HepG2 (cell line): ENCODE measurements around the gene ABCC3. TPM values are rescaled to one million over a fixed set of nuclear protein-coding genes. Genes with fewer than 3 reads are reported as not detected.

Experiments
- ARNT ChIP-seq: fragments of 450-650 bp; IDR thresholded peaks from 2 replicates; pipeline ENCODE4 v1.6.1; 2017
- ARNT2 ChIP-seq: sonication (generic); formaldehyde crosslinking; IDR thresholded peaks from 2 replicates; pipeline ENCODE4 v1.8.0; 2022; ENCODE audit warnings: mild to moderate bottlenecking, low read depth, missing genetic modification reagents, moderate library complexity
- ESRRA ChIP-seq: sonication (generic); formaldehyde crosslinking; IDR thresholded peaks from 2 replicates; pipeline ENCODE4 v1.5.1; 2020; ENCODE audit warnings: mild to moderate bottlenecking, low read depth, missing genetic modification reagents
- GRHL1 ChIP-seq: sonication (generic); formaldehyde crosslinking; conservative IDR thresholded peaks from 2 replicates; pipeline ENCODE4 v1.8.0; 2022; ENCODE audit warnings: missing genetic modification reagents
- MEIS2 ChIP-seq: sonication (generic); formaldehyde crosslinking; IDR thresholded peaks from 2 replicates; pipeline ENCODE4 v1.9.0; 2021; ENCODE audit warnings: mild to moderate bottlenecking, missing genetic modification reagents
- POGK ChIP-seq: sonication (generic); formaldehyde crosslinking; conservative IDR thresholded peaks from 2 replicates; pipeline ENCODE4 v1.8.0; 2022; ENCODE audit warnings: mild to moderate bottlenecking, moderate library complexity, missing genetic modification reagents
- RARG ChIP-seq: sonication (generic); formaldehyde crosslinking; IDR thresholded peaks from 2 replicates; pipeline ENCODE4 v1.4.0; 2020; ENCODE audit warnings: low read depth, mild to moderate bottlenecking, missing genetic modification reagents
- SKI ChIP-seq: fragments of 450-650 bp; IDR thresholded peaks from one replicate; pipeline ENCODE4 v1.6.1; 2018; ENCODE audit warnings: mild to moderate bottlenecking; ENCODE audit not compliant: partially characterized antibody
- TBL1XR1 ChIP-seq: fragments of 150-350 bp; IDR thresholded peaks from 2 replicates; pipeline ENCODE4 v1.6.1; 2014; ENCODE audit warnings: borderline replicate concordance, low read length; ENCODE audit not compliant: partially characterized antibody
- THYN1 ChIP-seq: sonication (generic); formaldehyde crosslinking; IDR thresholded peaks from 2 replicates; pipeline ENCODE4 v1.8.1; 2023; ENCODE audit warnings: low read depth, mild to moderate bottlenecking, moderate library complexity, missing genetic modification reagents, borderline replicate concordance
- USF2 ChIP-seq, 2 experiments: sonication (generic) in 1 of 2; formaldehyde crosslinking in 1 of 2; IDR thresholded peaks; 2 replicates each; pipeline versions ENCODE4 v1.5.1 to v1.6.1; 2011 to 2020; ENCODE audit warnings: borderline replicate concordance in 1 of 2, low read depth in 1 of 2, low read length in 1 of 2, mild to moderate bottlenecking in 1 of 2, missing genetic modification reagents in 1 of 2, moderate library complexity in 1 of 2
- WIZ ChIP-seq: sonication (generic); formaldehyde crosslinking; IDR thresholded peaks from 2 replicates; pipeline ENCODE4 v1.5.1; 2020; ENCODE audit warnings: mild to moderate bottlenecking, missing genetic modification reagents
- ZNF253 ChIP-seq: sonication (generic); formaldehyde crosslinking; IDR thresholded peaks from 2 replicates; pipeline ENCODE4 v1.8.0; 2022; ENCODE audit warnings: mild to moderate bottlenecking, missing genetic modification reagents, borderline replicate concordance
- ZNF562 ChIP-seq: sonication (generic); formaldehyde crosslinking; IDR thresholded peaks from 2 replicates; pipeline ENCODE4 v1.8.0; 2022; ENCODE audit warnings: missing genetic modification reagents, borderline replicate concordance
- ZNF766 ChIP-seq: sonication (generic); formaldehyde crosslinking; IDR thresholded peaks from 2 replicates; pipeline ENCODE4 v1.5.0; 2020; ENCODE audit warnings: missing genetic modification reagents, borderline replicate concordance
- ZNF850 ChIP-seq: sonication (generic); formaldehyde crosslinking; conservative IDR thresholded peaks from 2 replicates; pipeline ENCODE4 v1.9.0; 2021; ENCODE audit warnings: mild to moderate bottlenecking, missing genetic modification reagents
- polyA plus RNA-seq, 8 experiments: library from polyadenylated mRNA; depleted of rRNA in 3 of 8; stranded (reverse) in 7 of 8; unstranded in 1 of 8; fragments of >200 nt; fragmentation: Illumina TruSeq in 4 of 8; extraction: Trizol in 4 of 8; gene quantifications; 2 replicates each; pipeline versions ENCODE4 v1.2.1 to v1.2.3, GENCODE V29; 2011 to 2016; ENCODE audit warnings: low read depth in 4 of 8, missing spikeins in 1 of 8, mixed read lengths in 1 of 8; ENCODE audit not compliant: insufficient read depth in 1 of 8
- total RNA-seq, 5 experiments: library from RNA; depleted of rRNA; stranded (reverse); fragments of >200 nt; fragmentation: Illumina TruSeq; extraction: Trizol; gene quantifications; 2 replicates each; pipeline ENCODE4 v1.2.3, GENCODE V29; 2016; ENCODE audit warnings: low read depth in 1 of 5

Gene ABCC3
- total and polyA plus RNA-seq, 2 of the 13 experiments (the other 11 are each of a cell fraction or from before 2014, with no cell fraction given) = 25.2 to 50.7 TPM

GRCh38 chr17:50707289-50708049 is 72.8 kb downstream of the ABCC3 start, which contains the start of gene ANKRD40 (continued):
- TF ChIP-seq USF2 (IDR thresholded peaks at IDR 0.05; ENCODE audit: low read depth, low read length) (peak; percentile 42), USF2 (CRISPR knock-in tag; IDR thresholded peaks at IDR 0.05; ENCODE audit: borderline replicate concordance) (peak; percentile 58; the same call in 1 of the 2 replicates), ZNF766 (CRISPR knock-in tag) (peak; percentile 94), GRHL1 (CRISPR knock-in tag) (no peak), ZNF562 (CRISPR knock-in tag) (no peak; the same call in 1 of the 2 replicates), TBL1XR1 (peak; percentile 89), THYN1 (CRISPR knock-in tag) (no peak), ZNF253 (CRISPR knock-in tag) (0 out of 2 replicates have a peak, but pooled peaks have one; percentile 79), POGK (peak; percentile 53), RARG (CRISPR knock-in tag) (peak; percentile 91; the same call in 1 of the 2 replicates), MEIS2 (peak; percentile 88), ARNT (no peak), ESRRA (CRISPR knock-in tag) (peak; percentile 40; the same call in 1 of the 2 replicates), WIZ (CRISPR knock-in tag) (no peak; the same call in 1 of the 2 replicates), SKI (peak; percentile 81), ARNT2 (CRISPR knock-in tag) (peak; percentile 74; the same call in 1 of the 2 replicates), ZNF850 (CRISPR knock-in tag) (no peak)
